Lung (tissue), 12 donors: ENCODE measurements around the gene ROCK2. TPM values are rescaled to one million over a fixed set of nuclear protein-coding genes. Genes with fewer than 3 reads are reported as not detected.

ENCODE experiments used
- ATAC-seq: fragments of 200-7000 bp; cut with Tn5 transposase; one replicate; pipeline ENCODE4 v1.9.1; 2020; ENCODE audit warnings: moderate number of reproducible peaks; ENCODE audit not compliant: insufficient read depth, low FRiP score
- DNase-seq, 3 donors: peaks; one replicate each; pipeline ENCODE4 v3.0.0-alpha.2; 2013 to 2017
- H3K27ac ChIP-seq, 2 donors: one replicate each; pipeline ENCODE4 v1.5.1; 2013; ENCODE audit warnings: mild to moderate bottlenecking in 2 of 2, moderate library complexity in 2 of 2, control low read depth in 1 of 2, inconsistent platforms in 1 of 2, low read depth in 1 of 2, low read length in 1 of 2
- H3K27me3 ChIP-seq, 3 donors: one replicate each; pipeline ENCODE4 v1.5.1; 2013; ENCODE audit warnings: low read length in 2 of 3; ENCODE audit not compliant: control insufficient read depth in 3 of 3, insufficient read depth in 3 of 3
- H3K36me3 ChIP-seq, 4 donors: one replicate each; pipeline ENCODE4 v1.5.1; 2013; ENCODE audit warnings: low read length in 4 of 4, mild to moderate bottlenecking in 1 of 4, moderate library complexity in 1 of 4; ENCODE audit not compliant: control insufficient read depth in 4 of 4, insufficient read depth in 4 of 4
- H3K4me1 ChIP-seq, 5 donors: one replicate each; pipeline ENCODE4 v1.5.1; 2013; ENCODE audit warnings: low read length in 5 of 5, mild to moderate bottlenecking in 2 of 5, moderate library complexity in 1 of 5; ENCODE audit not compliant: control insufficient read depth in 5 of 5, insufficient read depth in 5 of 5
- H3K4me3 ChIP-seq: one replicate; pipeline ENCODE4 v1.5.1; 2013; ENCODE audit warnings: mild to moderate bottlenecking, control low read depth, moderate library complexity
- H3K9ac ChIP-seq, 2 donors: one replicate each; pipeline ENCODE4 v1.5.1; 2013; ENCODE audit warnings: low read length in 2 of 2, control low read depth in 1 of 2; ENCODE audit not compliant: insufficient read depth in 1 of 2
- H3K9me3 ChIP-seq, 4 donors: one replicate each; pipeline ENCODE4 v1.5.1; 2013; ENCODE audit warnings: low read length in 3 of 4, mild to moderate bottlenecking in 1 of 4, moderate library complexity in 1 of 4; ENCODE audit not compliant: control insufficient read depth in 4 of 4, insufficient read depth in 3 of 4
- WGBS, 2 donors: extraction: QIAGEN DNeasy Blood & Tissue Kit; methylation state at CpG; one replicate each; pipeline ENCODE4 v1.1.7; 2013; 5-methylcytosine and 5-hydroxymethylcytosine counted together
- polyA plus RNA-seq, 2 donors: library from polyadenylated mRNA; stranded (reverse); fragments of 200-250 nt; gene quantifications; one replicate each; pipeline ENCODE4 v1.2.1, GENCODE V29; 2013
- total RNA-seq, 2 donors: library from RNA; depleted of rRNA in 1 of 2; stranded (reverse); fragments of >200 nt in 1 of 2; gene quantifications; one replicate each; pipeline ENCODE4 v1.2.1, GENCODE V29; 2014 to 2021
- TF ChIP-seq, protein P1 (sequence below): IDR thresholded peaks from 2 replicates; pipeline ENCODE4 v1.5.1; 2012; ENCODE audit warnings: mild to moderate bottlenecking; ENCODE audit errors: control extremely low read depth, extremely low read depth
- donor health status: control.
- donor health status: control.
- donor health status: Bipolar disorder and iron deficiency.
- donor health status: healthy.
- donor health status: DM: yes; HTN: yes; CAD: no.

ROCK2 gene
- total and polyA plus RNA-seq, 4 donors, result 8.0 to 103 (median 28.7) TPM

DNA sequence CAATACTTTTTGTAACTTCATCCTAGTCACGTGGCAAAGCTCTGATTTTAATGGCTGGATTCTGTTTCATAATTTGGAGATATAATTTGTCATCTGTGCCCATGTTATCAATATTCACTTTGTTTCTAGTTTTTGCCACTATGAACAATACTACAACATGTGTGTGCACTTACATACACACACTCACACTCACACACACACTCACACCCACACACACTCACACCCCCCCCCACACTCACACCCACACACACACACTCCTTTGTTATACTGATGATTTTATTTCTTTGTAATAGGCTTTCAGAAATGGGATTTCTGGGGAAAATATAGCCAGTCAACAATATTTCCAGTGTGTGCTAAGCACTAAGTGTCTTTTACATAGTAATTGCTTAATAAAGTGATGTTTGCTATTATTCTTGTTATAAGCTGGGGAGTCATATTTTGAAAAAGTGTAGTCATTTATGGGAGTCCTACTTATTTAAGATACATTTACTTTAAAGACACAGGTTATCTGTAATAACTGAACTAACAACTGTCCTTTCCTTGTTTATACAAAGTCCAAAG lies 22.8 kb upstream of the ROCK2 start:
- Histone ChIP-seq H3K9ac (no peak overlapping the region), H3K4me3 (no peak overlapping the region), H3K27ac (no peak overlapping the region), H3K9me3 (no peaks in the 10 kb centered on the region), H3K36me3 (no peaks in the 10 kb centered on the region), H3K4me1 (peaks cover 0 to 22% (median 11%) of the 10 kb centered on the region in 5 donors), H3K27me3 (no peaks in the 10 kb centered on the region)
- 75 to 86% methylated on average over 1 of the region's 1 CpG for WGBS, 2 donors
- no peak for DNase-seq
- TF ChIP-seq, protein P1, sequence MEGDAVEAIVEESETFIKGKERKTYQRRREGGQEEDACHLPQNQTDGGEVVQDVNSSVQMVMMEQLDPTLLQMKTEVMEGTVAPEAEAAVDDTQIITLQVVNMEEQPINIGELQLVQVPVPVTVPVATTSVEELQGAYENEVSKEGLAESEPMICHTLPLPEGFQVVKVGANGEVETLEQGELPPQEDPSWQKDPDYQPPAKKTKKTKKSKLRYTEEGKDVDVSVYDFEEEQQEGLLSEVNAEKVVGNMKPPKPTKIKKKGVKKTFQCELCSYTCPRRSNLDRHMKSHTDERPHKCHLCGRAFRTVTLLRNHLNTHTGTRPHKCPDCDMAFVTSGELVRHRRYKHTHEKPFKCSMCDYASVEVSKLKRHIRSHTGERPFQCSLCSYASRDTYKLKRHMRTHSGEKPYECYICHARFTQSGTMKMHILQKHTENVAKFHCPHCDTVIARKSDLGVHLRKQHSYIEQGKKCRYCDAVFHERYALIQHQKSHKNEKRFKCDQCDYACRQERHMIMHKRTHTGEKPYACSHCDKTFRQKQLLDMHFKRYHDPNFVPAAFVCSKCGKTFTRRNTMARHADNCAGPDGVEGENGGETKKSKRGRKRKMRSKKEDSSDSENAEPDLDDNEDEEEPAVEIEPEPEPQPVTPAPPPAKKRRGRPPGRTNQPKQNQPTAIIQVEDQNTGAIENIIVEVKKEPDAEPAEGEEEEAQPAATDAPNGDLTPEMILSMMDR, result no peak
- ATAC-seq, result no peak

DNA sequence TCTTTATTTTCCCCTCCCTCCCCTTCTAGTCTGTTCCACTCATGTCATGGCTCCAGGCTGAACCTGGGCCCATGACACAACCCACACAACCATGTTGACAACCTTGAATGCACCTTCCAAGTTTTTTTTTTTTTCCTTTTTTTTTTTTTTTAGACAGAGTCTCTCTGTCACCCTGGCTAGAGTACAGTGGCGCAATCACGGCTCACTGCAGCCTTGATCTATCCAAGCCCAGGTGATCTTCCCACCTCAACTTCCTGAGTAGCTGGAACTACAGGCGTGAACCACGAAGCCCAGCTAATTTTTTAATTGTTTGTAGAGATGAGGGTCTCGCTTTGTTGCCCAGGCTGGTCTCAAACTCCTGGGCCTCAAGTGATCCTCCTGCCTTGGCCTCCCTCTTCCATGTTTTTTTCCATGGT lies 21.9 kb upstream of the ROCK2 start:
- H3K9ac ChIP-seq, result no peak overlapping the region
- DNase-seq (no peak), ATAC-seq (no peak)
- peaks cover 0 to 22% (median 11%) of the 10 kb centered on the region in 5 donors for H3K4me1 ChIP-seq
- H3K9me3 ChIP-seq, result no peaks in the 10 kb centered on the region
- no peaks in the 10 kb centered on the region for H3K27me3 ChIP-seq
- no peaks in the 10 kb centered on the region for H3K36me3 ChIP-seq
- WGBS, 2 donors, result 88% methylated on average over 5 of the region's 5 CpGs
- H3K4me3 ChIP-seq, result no peak overlapping the region
- TF ChIP-seq, protein P1, result no peak
- H3K27ac ChIP-seq, result no peak overlapping the region

DNA sequence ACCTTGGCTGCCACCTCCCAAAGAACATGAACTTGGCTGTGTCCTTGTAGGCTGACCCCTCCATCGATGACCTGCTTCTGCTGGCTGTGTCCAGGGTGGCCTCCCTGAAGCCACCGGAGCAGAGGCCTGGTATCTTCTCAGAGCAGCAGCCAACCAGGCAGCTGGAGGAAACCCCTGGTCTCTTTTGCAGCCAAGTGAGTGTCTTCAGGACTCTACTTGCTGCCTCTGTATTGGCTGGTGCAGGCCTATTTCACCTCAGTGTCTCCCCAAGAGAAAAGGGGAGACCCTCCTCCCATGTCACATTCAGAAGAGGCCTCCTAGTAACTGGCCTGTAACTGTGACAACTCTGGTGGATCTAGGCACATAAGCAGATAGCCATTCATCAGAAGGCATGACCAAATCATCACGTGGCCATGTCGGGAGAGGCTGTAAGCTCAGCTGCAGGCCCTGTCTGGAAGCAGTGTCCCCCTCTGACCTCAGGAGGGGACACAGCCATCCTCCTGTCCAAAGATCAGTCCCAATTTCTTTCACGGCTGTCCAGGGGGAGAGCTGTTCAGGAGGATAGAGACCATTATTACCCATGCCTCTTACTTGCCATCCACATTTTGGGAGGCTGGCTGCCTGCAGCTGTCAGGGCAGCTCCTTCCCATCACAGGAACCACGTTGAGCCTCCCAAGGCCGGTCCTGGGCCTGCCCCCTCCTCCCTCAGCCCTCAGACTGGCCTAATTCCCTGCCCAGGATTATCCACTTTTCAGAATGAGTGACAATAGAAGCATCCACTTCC lies 20.9 kb upstream of the ROCK2 start:
- Histone ChIP-seq H3K4me1 (peaks cover 0 to 22% (median 11%) of the 10 kb centered on the region in 5 donors), H3K4me3 (no peak overlapping the region), H3K9me3 (no peaks in the 10 kb centered on the region), H3K36me3 (no peaks in the 10 kb centered on the region), H3K9ac (no peak overlapping the region), H3K27me3 (no peaks in the 10 kb centered on the region), H3K27ac (no peak overlapping the region)
- ATAC-seq, result no peak
- TF ChIP-seq, protein P1, result no peak
- 65 to 70% methylated on average over 7 of the region's 7 CpGs for WGBS, 2 donors
- DNase-seq, result no peak
